Measurements from ENCODE around the gene WDR81. TPM values are rescaled to one million over a fixed set of nuclear protein-coding genes. Genes with fewer than 3 reads are reported as not detected.
"Not testable (repeated sequence)": the region's sequence is repeated elsewhere in the genome, so short reads cannot be mapped to it uniquely, and the experiment has no call there.

WDR81 gene
- total RNA-seq, 1 experiment from 2014 or later: 8.7 TPM

GRCh38 chr17:1752425-1753262 lies 28.1 kb downstream of the WDR81 start:
- no peak for DNase-seq
- Histone ChIP-seq H3K27me3 (no peaks in the 10 kb centered on the region; the same call in 1 of the 2 replicates), H3K4me1 (0 out of 2 replicates have a peak, but pooled peaks cover 3% of the 10 kb centered on the region), H3K9me3 (replicated peaks) (no peaks in the 10 kb centered on the region), H3K36me3 (no peaks in the 10 kb centered on the region), H3K4me3 (no peak overlapping the region), H3K27ac (no peak overlapping the region)

GRCh38 chr17:1753767-1754429 lies 29.4 kb downstream of the WDR81 start:
- H3K4me1 ChIP-seq: 0 out of 2 replicates have a peak, but pooled peaks cover 3% of the 10 kb centered on the region
- no peak overlapping the region for H3K4me3 ChIP-seq
- DNase-seq: no peak
- no peaks in the 10 kb centered on the region; the same call in 1 of the 2 replicates for H3K27me3 ChIP-seq
- no peaks in the 10 kb centered on the region for H3K36me3 ChIP-seq
- no peaks in the 10 kb centered on the region for H3K9me3 ChIP-seq (replicated peaks)
- no peak overlapping the region for H3K27ac ChIP-seq

DNA sequence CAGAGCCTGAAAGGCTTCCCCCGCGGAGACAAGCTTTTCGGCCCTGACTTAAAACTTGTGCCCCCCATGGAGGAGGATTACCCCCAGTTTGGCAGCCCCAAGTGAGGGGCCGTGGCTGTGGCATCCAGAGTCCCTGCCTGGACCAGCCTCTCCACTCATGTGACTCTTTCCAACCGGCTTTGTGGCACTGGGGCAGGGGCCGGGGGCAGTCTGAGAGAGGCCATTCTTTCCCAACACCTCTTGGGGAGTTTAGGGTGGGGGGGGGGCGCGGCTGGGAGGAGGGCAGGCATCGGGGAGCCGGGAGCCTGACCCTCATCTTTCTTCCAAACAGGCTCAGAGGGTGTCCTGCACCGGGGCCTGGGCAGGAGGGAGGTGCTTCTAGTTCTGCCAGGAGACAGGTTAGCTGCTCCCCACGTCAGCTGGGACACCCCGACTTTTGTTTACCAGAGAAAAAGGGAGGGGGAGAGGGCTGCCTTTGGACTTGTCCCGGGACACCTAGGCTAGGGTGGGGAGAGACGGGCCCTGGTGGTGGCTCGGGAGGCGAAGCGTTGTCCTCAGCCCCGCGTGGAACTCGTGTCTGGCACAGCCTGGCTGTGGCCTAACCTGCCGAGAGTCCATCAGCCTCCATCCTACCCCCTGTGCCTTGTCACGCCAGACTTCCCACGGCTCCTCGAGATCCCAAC lies 30.1 kb downstream of the WDR81 start:
- Histone ChIP-seq H3K27ac (no peak overlapping the region), H3K4me3 (no peak overlapping the region), H3K27me3 (no peaks in the 10 kb centered on the region; the same call in 1 of the 2 replicates), H3K4me1 (0 out of 2 replicates have a peak, but pooled peaks cover 3% of the 10 kb centered on the region), H3K36me3 (no peaks in the 10 kb centered on the region), H3K9me3 (replicated peaks) (no peaks in the 10 kb centered on the region)
- DNase-seq: no peak

DNA sequence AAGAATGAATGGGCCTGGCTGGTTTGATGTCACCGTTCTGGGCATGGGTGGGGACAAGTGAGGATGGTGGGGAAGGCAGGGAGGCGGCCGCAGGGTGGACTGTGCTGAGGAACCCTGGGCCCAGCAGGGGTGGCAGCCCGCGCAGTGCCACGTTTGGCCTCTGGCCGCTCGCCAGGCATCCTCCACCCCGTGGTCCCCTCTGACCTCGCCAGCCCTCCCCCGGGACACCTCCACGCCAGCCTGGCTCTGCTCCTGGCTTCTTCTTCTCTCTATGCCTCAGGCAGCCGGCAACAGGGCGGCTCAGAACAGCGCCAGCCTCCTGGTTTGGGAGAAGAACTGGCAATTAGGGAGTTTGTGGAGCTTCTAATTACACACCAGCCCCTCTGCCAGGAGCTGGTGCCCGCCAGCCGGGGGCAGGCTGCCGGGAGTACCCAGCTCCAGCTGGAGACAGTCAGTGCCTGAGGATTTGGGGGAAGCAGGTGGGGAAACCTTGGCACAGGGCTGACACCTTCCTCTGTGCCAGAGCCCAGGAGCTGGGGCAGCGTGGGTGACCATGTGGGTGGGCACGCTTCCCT lies 30.8 kb downstream of the WDR81 start:
- 0 out of 2 replicates have a peak, but pooled peaks cover 3% of the 10 kb centered on the region for H3K4me1 ChIP-seq
- H3K36me3 ChIP-seq: no peaks in the 10 kb centered on the region
- no peak for DNase-seq
- H3K9me3 ChIP-seq (replicated peaks): no peaks in the 10 kb centered on the region
- H3K4me3 ChIP-seq: no peak overlapping the region; the same call in 1 of the 2 replicates
- H3K27me3 ChIP-seq: no peaks in the 10 kb centered on the region; the same call in 1 of the 2 replicates
- no peak overlapping the region for H3K27ac ChIP-seq

GRCh38 chr17:1755827-1756262 lies 31.3 kb downstream of the WDR81 start:
- no peak for DNase-seq
- Histone ChIP-seq H3K4me1 (peaks cover 3% of the 10 kb centered on the region; the same call in 1 of the 2 replicates), H3K9me3 (replicated peaks) (no peaks in the 10 kb centered on the region), H3K36me3 (no peaks in the 10 kb centered on the region), H3K27me3 (no peaks in the 10 kb centered on the region; the same call in 1 of the 2 replicates), H3K27ac (no peak overlapping the region), H3K4me3 (no peak overlapping the region)

DNA sequence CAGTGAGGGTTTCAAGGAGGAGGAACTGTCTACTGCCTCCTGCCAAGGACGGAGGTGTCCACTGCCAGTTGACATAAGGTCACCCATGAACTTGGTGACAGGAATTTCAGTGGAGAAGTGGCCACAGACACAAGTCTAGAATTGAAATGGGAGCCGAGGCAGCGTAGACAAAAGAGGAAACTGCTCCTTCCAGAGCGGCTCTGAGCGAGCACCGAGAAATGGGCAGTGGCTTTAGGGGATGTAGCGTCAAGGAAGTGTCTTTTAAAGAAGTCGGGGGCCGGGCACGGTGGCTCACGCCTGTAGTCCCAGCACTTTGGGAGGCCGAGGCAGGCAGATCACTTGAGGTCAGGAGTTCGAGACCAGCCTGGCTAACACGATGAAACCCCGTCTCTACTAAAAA lies 34.3 kb downstream of the WDR81 start:
- no peak overlapping the region for H3K4me3 ChIP-seq
- H3K27ac ChIP-seq: no peak overlapping the region
- H3K4me1 ChIP-seq: peaks cover 4% of the 10 kb centered on the region
- DNase-seq: no peak
- no peaks in the 10 kb centered on the region for H3K36me3 ChIP-seq
- H3K27me3 ChIP-seq: no peaks in the 10 kb centered on the region
- no peaks in the 10 kb centered on the region for H3K9me3 ChIP-seq (replicated peaks)

- H3K9me3 ChIP-seq (replicated peaks): no peaks in the 10 kb centered on the region
- DNase-seq: no peak
- no peaks in the 10 kb centered on the region for H3K36me3 ChIP-seq
- peaks cover 9% of the 10 kb centered on the region for H3K4me1 ChIP-seq
- H3K27ac ChIP-seq: no peak overlapping the region
- H3K27me3 ChIP-seq: no peaks in the 10 kb centered on the region
- no peak overlapping the region for H3K4me3 ChIP-seq
Measured at GRCh38 chr17:1759529-1759928, 35.0 kb downstream of the WDR81 start.

DNA sequence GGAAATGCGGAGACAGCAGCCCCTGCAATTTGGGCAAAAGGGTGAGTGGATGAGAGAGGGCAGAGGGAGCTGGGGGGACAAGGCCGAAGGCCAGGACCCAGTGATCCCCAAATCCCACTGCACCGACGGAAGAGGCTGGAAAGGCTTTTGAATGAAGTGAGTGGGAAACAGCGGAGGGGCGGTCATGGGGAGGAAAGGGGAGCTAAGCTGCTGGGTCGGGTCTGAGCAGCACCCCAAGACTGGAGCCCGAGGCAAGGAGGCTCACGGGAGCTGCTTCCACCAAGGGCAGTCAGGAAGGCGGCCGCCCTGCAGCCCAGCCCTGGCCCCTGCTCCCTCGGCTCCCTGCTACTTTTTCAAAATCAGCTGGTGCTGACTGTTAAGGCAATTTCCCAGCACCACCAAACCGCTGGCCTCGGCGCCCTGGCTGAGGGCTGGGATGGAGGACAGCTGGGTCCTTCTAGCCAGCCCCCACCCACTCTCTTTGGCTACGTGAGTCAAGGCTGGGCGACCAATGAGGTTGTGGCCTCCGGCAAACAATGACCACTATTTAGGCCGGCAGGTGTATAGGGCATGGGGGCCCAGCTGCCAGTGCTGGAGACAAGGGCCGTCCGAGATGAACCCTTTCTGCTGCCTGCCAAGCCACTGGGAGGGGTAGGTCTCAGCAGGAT lies 37.9 kb downstream of the WDR81 start:
- Histone ChIP-seq H3K9me3 (replicated peaks) (no peaks in the 10 kb centered on the region), H3K36me3 (no peaks in the 10 kb centered on the region; the same call in 1 of the 2 replicates), H3K27ac (peak overlapping the region; percentile 90), H3K27me3 (no peaks in the 10 kb centered on the region), H3K4me3 (peak overlapping the region; percentile 62), H3K4me1 (peaks cover 10% of the 10 kb centered on the region)
- peak; percentile 84 for DNase-seq

DNA sequence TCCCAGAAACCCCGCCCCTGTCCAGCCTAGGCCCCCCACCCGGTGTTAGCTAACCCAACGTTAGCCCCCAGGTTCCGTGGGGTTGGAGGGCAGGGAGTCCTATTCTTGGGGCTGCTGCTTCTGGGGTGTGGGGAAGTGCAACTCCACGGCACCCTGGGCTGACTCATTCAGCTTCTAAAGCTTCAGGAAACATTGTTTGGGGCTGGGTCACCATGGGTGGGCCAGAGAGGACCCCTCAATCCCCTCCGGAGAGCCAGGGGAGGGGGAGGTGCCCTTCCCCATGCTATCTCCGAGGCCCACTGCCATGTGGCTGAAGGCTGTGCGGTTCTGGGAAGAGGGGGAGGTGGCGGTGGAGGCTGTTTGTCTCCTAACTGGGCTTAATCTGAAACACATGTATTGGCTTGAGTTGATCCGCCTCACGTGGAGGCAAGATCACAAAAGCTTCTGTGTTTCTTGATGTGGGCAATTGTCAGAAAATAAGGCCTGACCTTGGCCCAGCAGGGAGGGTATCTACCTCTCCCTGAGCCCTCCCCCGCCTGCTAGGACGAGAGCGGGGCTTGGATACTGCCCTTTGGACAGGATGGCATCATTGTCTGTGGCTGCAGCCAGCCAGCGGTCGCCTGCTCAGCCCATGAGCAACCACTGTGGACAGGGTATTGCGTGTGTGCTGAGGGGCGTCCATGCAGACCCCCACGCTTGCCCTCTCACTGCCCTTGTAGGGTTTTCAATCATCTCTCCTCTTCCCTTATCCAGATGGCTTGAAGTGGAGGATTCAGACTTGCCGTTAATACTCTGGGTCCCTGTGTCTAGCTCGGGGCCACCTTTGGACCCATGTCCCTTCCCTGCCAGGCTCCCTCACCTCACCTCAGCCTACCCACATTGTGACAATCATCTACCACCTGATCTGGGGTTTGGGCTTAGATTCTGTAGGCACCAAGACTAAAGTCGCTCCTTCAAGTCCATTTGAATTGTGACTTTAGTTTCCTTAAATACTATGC lies 38.7 kb downstream of the WDR81 start:
- peak; percentile 62 to 67 for DNase-seq

DNA sequence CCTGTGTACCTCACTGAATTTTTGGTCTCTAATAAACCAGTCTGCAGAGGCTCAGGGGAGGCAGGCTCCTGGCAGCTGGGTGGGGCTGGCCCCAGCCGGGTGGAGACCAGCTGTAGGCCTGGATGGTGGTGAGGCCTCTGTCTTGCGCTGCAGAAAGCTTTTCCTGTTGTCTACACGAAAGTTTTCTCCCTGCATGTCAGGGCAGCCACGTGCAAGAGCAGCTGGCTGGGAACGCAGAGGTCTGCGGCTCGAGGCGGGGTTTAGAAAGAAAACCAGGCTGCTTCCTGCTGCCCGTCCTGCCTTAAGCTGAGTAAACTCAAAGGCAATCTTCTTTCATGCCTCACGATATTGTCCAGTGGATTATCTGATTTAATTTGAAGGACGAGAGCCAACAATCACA lies 39.8 kb downstream of the WDR81 start:
- H3K4me1 ChIP-seq: peaks cover 10% of the 10 kb centered on the region
- H3K27ac ChIP-seq: peak overlapping the region; percentile 90; the same call in 1 of the 2 replicates
- peak; percentile 69 to 75 for DNase-seq
- no peaks in the 10 kb centered on the region; the same call in 1 of the 2 replicates for H3K36me3 ChIP-seq
- H3K27me3 ChIP-seq: no peaks in the 10 kb centered on the region
- H3K9me3 ChIP-seq (replicated peaks): no peaks in the 10 kb centered on the region
- no peak overlapping the region for H3K4me3 ChIP-seq

More for the DNA sequence above, 38.7 kb downstream of the WDR81 start:
- Histone ChIP-seq H3K27ac (peak overlapping the region; percentile 90), H3K27me3 (no peaks in the 10 kb centered on the region), H3K4me3 (peak overlapping the region; percentile 62), H3K9me3 (replicated peaks) (no peaks in the 10 kb centered on the region), H3K36me3 (no peaks in the 10 kb centered on the region; the same call in 1 of the 2 replicates), H3K4me1 (peaks cover 10% of the 10 kb centered on the region)

DNA sequence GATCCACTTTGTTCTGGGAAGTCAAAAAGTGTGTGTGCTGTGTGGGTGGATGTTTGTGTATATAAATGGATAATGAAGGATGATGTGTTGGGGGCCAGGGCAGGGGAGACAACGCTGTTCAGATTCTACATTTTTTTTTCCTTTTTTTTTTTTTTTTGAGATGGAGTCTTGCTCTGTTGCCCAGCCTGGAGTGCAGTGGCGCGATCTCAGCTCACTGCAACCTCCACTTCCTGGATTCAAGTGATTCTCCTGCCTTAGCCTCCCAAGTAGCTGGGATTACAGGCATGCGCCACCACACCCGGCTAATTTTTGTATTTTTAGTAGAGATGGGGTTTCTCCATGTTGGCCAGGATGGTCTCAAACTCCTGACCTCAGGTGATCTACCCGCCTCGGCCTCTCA lies 40.2 kb downstream of the WDR81 start:
- H3K36me3 ChIP-seq; H3K27ac ChIP-seq; DNase-seq; H3K9me3 ChIP-seq (replicated peaks); H3K27me3 ChIP-seq; H3K4me3 ChIP-seq: not testable (repeated sequence)
- peaks cover 12% of the 10 kb centered on the region for H3K4me1 ChIP-seq

GRCh38 chr17:1765576-1765975 lies 41.1 kb downstream of the WDR81 start:
- Histone ChIP-seq H3K9me3 (replicated peaks) (no peaks in the 10 kb centered on the region), H3K36me3 (no peaks in the 10 kb centered on the region; the same call in 1 of the 2 replicates), H3K4me1 (peaks cover 17% of the 10 kb centered on the region), H3K4me3 (no peak overlapping the region), H3K27me3 (no peaks in the 10 kb centered on the region), H3K27ac (no peak overlapping the region)
- DNase-seq: no peak

Measured in SJCRH30 (cell line).